ENCODE measurements around the gene GARIN5B.
"Not testable (repeated sequence)": the region's sequence is repeated elsewhere in the genome, so short reads cannot be mapped to it uniquely, and the experiment has no call there.

Gene GARIN5B

GRCh38 chr19:55329791-55330190, 33.3 kb downstream of the GARIN5B start:
- not testable (repeated sequence) for H3K36me3 ChIP-seq (ENCODE audit: control insufficient read depth in 2 of 2, insufficient read depth in 2 of 2, low read length in 2 of 2); H3K4me3 ChIP-seq (ENCODE audit: low read length in 2 of 2); H3K9ac ChIP-seq (ENCODE audit: low read length in 2 of 2); H3K27me3 ChIP-seq (ENCODE audit: control insufficient read depth in 1 of 2, insufficient read depth in 2 of 2, low read length in 2 of 2); H3K9me3 ChIP-seq (ENCODE audit: control insufficient read depth in 2 of 2, low read length in 2 of 2); H3K4me1 ChIP-seq (ENCODE audit: control insufficient read depth, insufficient read depth, low read length); H3K27ac ChIP-seq (ENCODE audit: low read length)

GRCh38 chr19:55328774-55329318, 34.2 kb downstream of the GARIN5B start:
- not testable (repeated sequence) for H3K36me3 ChIP-seq (ENCODE audit: control insufficient read depth in 2 of 2, insufficient read depth in 2 of 2, low read length in 2 of 2); H3K9me3 ChIP-seq (ENCODE audit: control insufficient read depth in 2 of 2, low read length in 2 of 2); H3K9ac ChIP-seq (ENCODE audit: low read length in 2 of 2); H3K4me3 ChIP-seq (ENCODE audit: low read length in 2 of 2); H3K27me3 ChIP-seq (ENCODE audit: control insufficient read depth in 1 of 2, insufficient read depth in 2 of 2, low read length in 2 of 2); H3K27ac ChIP-seq (ENCODE audit: low read length); H3K4me1 ChIP-seq (ENCODE audit: control insufficient read depth, insufficient read depth, low read length)

- no peaks in the 10 kb centered on the region for H3K4me1 ChIP-seq (ENCODE audit: control insufficient read depth, insufficient read depth, low read length)
- peaks cover 5 to 7% of the 10 kb centered on the region in 2 donors for H3K27me3 ChIP-seq (ENCODE audit: control insufficient read depth in 1 of 2, insufficient read depth in 2 of 2, low read length in 2 of 2)
- no peak within 1 kb of the TSS for H3K9ac ChIP-seq (ENCODE audit: low read length in 2 of 2)
- no peaks in the 10 kb centered on the region for H3K9me3 ChIP-seq (ENCODE audit: control insufficient read depth in 2 of 2, low read length in 2 of 2)
- H3K36me3 ChIP-seq (ENCODE audit: control insufficient read depth in 2 of 2, insufficient read depth in 2 of 2, low read length in 2 of 2) = no peaks in the 10 kb centered on the region
- no peak within 1 kb of the TSS for H3K27ac ChIP-seq (ENCODE audit: low read length)
- H3K4me3 ChIP-seq (ENCODE audit: low read length in 2 of 2) = no peak within 1 kb of the TSS
These were observed 37.9 kb downstream of the GARIN5B start, which contains the start of gene TMEM150B for GRCh38 chr19:55325172-55325571. TMEM150B (minus strand) TSS chr19:55325341; CDS start chr19:55321036, 4,305 bp downstream.

GRCh38 chr19:55324662-55325061, 38.4 kb downstream of the GARIN5B start:
- no peaks in the 10 kb centered on the region for H3K4me1 ChIP-seq (ENCODE audit: control insufficient read depth, insufficient read depth, low read length)
- H3K36me3 ChIP-seq (ENCODE audit: control insufficient read depth in 2 of 2, insufficient read depth in 2 of 2, low read length in 2 of 2) = no peaks in the 10 kb centered on the region
- no peak overlapping the region for H3K9ac ChIP-seq (ENCODE audit: low read length in 2 of 2)
- H3K27me3 ChIP-seq (ENCODE audit: control insufficient read depth in 1 of 2, insufficient read depth in 2 of 2, low read length in 2 of 2) = peaks cover 6 to 7% of the 10 kb centered on the region in 2 donors
- H3K9me3 ChIP-seq (ENCODE audit: control insufficient read depth in 2 of 2, low read length in 2 of 2) = no peaks in the 10 kb centered on the region
- H3K4me3 ChIP-seq (ENCODE audit: low read length in 2 of 2) = no peak overlapping the region
- H3K27ac ChIP-seq (ENCODE audit: low read length) = no peak overlapping the region

GRCh38 chr19:55322204-55322885, 40.7 kb downstream of the GARIN5B start:
- Histone ChIP-seq H3K9me3 (ENCODE audit: control insufficient read depth in 2 of 2, low read length in 2 of 2) (no peaks in the 10 kb centered on the region), H3K36me3 (ENCODE audit: control insufficient read depth in 2 of 2, insufficient read depth in 2 of 2, low read length in 2 of 2) (no peaks in the 10 kb centered on the region), H3K9ac (ENCODE audit: low read length in 2 of 2) (no peak overlapping the region), H3K27me3 (ENCODE audit: control insufficient read depth in 1 of 2, insufficient read depth in 2 of 2, low read length in 2 of 2) (peaks cover 6 to 7% of the 10 kb centered on the region in 2 donors), H3K27ac (ENCODE audit: low read length) (no peak overlapping the region), H3K4me3 (ENCODE audit: low read length in 2 of 2) (no peak overlapping the region), H3K4me1 (ENCODE audit: control insufficient read depth, insufficient read depth, low read length) (no peaks in the 10 kb centered on the region)

GRCh38 chr19:55321466-55322137, 41.5 kb downstream of the GARIN5B start:
- no peak overlapping the region for H3K27ac ChIP-seq (ENCODE audit: low read length)
- H3K27me3 ChIP-seq (ENCODE audit: control insufficient read depth in 1 of 2, insufficient read depth in 2 of 2, low read length in 2 of 2) = peaks cover 6 to 7% of the 10 kb centered on the region in 2 donors
- no peaks in the 10 kb centered on the region for H3K4me1 ChIP-seq (ENCODE audit: control insufficient read depth, insufficient read depth, low read length)
- H3K9me3 ChIP-seq (ENCODE audit: control insufficient read depth in 2 of 2, low read length in 2 of 2) = no peaks in the 10 kb centered on the region
- H3K36me3 ChIP-seq (ENCODE audit: control insufficient read depth in 2 of 2, insufficient read depth in 2 of 2, low read length in 2 of 2) = no peaks in the 10 kb centered on the region
- H3K4me3 ChIP-seq (ENCODE audit: low read length in 2 of 2) = no peak overlapping the region
- H3K9ac ChIP-seq (ENCODE audit: low read length in 2 of 2) = no peak overlapping the region

GRCh38 chr19:55320844-55321419, 42.1 kb downstream of the GARIN5B start:
- Histone ChIP-seq H3K4me3 (ENCODE audit: low read length in 2 of 2) (no peak overlapping the region), H3K9ac (ENCODE audit: low read length in 2 of 2) (no peak overlapping the region), H3K36me3 (ENCODE audit: control insufficient read depth in 2 of 2, insufficient read depth in 2 of 2, low read length in 2 of 2) (no peaks in the 10 kb centered on the region), H3K27me3 (ENCODE audit: control insufficient read depth in 1 of 2, insufficient read depth in 2 of 2, low read length in 2 of 2) (peaks cover 6 to 7% of the 10 kb centered on the region in 2 donors), H3K27ac (ENCODE audit: low read length) (no peak overlapping the region), H3K9me3 (ENCODE audit: control insufficient read depth in 2 of 2, low read length in 2 of 2) (peaks cover 0 to 3% of the 10 kb centered on the region in 2 donors), H3K4me1 (ENCODE audit: control insufficient read depth, insufficient read depth, low read length) (no peaks in the 10 kb centered on the region)

- Histone ChIP-seq H3K27me3 (ENCODE audit: control insufficient read depth in 1 of 2, insufficient read depth in 2 of 2, low read length in 2 of 2) (peaks cover 6 to 7% of the 10 kb centered on the region in 2 donors), H3K4me3 (ENCODE audit: low read length in 2 of 2) (no peak overlapping the region), H3K9ac (ENCODE audit: low read length in 2 of 2) (no peak overlapping the region), H3K9me3 (ENCODE audit: control insufficient read depth in 2 of 2, low read length in 2 of 2) (peaks cover 0 to 4% of the 10 kb centered on the region in 2 donors), H3K4me1 (ENCODE audit: control insufficient read depth, insufficient read depth, low read length) (no peaks in the 10 kb centered on the region), H3K27ac (ENCODE audit: low read length) (no peak overlapping the region), H3K36me3 (ENCODE audit: control insufficient read depth in 2 of 2, insufficient read depth in 2 of 2, low read length in 2 of 2) (no peaks in the 10 kb centered on the region)
These were observed 43.3 kb downstream of the GARIN5B start for GRCh38 chr19:55319785-55320184.

GRCh38 chr19:55316646-55317045, 46.4 kb downstream of the GARIN5B start:
- Histone ChIP-seq H3K27ac (ENCODE audit: low read length) (no peak overlapping the region), H3K4me1 (ENCODE audit: control insufficient read depth, insufficient read depth, low read length) (no peaks in the 10 kb centered on the region), H3K9me3 (ENCODE audit: control insufficient read depth in 2 of 2, low read length in 2 of 2) (peaks cover 0 to 4% of the 10 kb centered on the region in 2 donors), H3K27me3 (ENCODE audit: control insufficient read depth in 1 of 2, insufficient read depth in 2 of 2, low read length in 2 of 2) (peaks cover 3 to 4% of the 10 kb centered on the region in 2 donors), H3K36me3 (ENCODE audit: control insufficient read depth in 2 of 2, insufficient read depth in 2 of 2, low read length in 2 of 2) (no peaks in the 10 kb centered on the region), H3K4me3 (ENCODE audit: low read length in 2 of 2) (no peak overlapping the region), H3K9ac (ENCODE audit: low read length in 2 of 2) (no peak overlapping the region)

- Histone ChIP-seq H3K9ac (ENCODE audit: low read length in 2 of 2) (no peak overlapping the region), H3K36me3 (ENCODE audit: control insufficient read depth in 2 of 2, insufficient read depth in 2 of 2, low read length in 2 of 2) (no peaks in the 10 kb centered on the region), H3K27me3 (ENCODE audit: control insufficient read depth in 1 of 2, insufficient read depth in 2 of 2, low read length in 2 of 2) (peaks cover 3 to 4% of the 10 kb centered on the region in 2 donors), H3K4me1 (ENCODE audit: control insufficient read depth, insufficient read depth, low read length) (no peaks in the 10 kb centered on the region), H3K9me3 (ENCODE audit: control insufficient read depth in 2 of 2, low read length in 2 of 2) (peaks cover 0 to 4% of the 10 kb centered on the region in 2 donors), H3K4me3 (ENCODE audit: low read length in 2 of 2) (no peak overlapping the region), H3K27ac (ENCODE audit: low read length) (no peak overlapping the region)
These were observed 47.0 kb downstream of the GARIN5B start for GRCh38 chr19:55315956-55316525.

Data from stomach smooth muscle (tissue), 2 donors.